Measurements from ENCODE around the gene VSIG10L. TPM values are rescaled to one million over a fixed set of nuclear protein-coding genes. Genes with fewer than 3 reads are reported as not detected.

Gene VSIG10L
- total RNA-seq, 1 experiment from 2014 or later: 3.3 TPM

DNA sequence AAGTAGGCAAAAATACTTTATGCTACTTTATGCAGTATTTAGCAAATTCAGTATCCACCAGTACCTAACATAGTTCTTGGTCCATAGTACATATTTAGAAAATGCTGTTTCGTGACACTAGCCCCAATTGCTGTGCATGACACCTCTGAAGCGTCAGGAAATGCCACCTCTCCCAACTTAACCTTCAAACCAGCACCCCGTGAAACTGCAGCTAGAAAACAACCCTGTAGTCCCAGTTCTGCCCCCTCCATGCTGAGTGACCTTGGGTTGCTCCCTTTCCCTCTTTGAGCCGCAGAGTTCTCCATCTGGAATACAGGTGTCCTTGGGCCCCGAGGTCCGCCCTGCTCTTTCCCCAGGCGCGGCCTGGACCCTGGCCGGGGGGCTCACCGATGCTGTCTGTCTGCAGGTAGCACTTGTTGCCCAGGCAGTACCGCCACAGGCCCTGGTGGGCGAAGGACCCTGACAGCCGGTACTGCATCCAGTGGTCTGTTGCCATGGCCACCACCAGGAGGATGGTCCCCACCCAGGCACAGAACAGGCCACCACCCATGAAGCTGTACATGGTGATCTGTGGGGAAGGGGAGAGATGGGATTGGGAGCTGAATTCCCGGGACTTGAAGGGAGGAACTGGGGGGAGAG, 45.1 kb upstream of the VSIG10L start:
- DNase-seq (ENCODE audit: low read depth, low spot score): no peak
- ChIA-PET POLR2A (no interaction called here), CTCF (interaction anchor here (0.5 kb wide), 1 partner anchor 48 kb away, joined by 7 read pairs; no protein-coding TSS in a partner anchor)
- no peaks in the 10 kb centered on the region for H3K4me1 ChIP-seq (ENCODE audit: control insufficient read depth, insufficient read depth, low read length)
- H3K27ac ChIP-seq (ENCODE audit: low read length): no peak overlapping the region
- H3K9me3 ChIP-seq (ENCODE audit: control insufficient read depth, insufficient read depth, low read depth, low read length): no peaks in the 10 kb centered on the region
- no TSS peak for BruUV-seq (replicated peaks)
- H3K27me3 ChIP-seq (ENCODE audit: control insufficient read depth, insufficient read depth, low read length): no peaks in the 10 kb centered on the region
- H3K4me3 ChIP-seq (ENCODE audit: low read depth in 2 of 2, low read length in 2 of 2): no peak overlapping the region
- intact Hi-C loops (cut with micrococcal nuclease; ENCODE audit: unreplicated experiment): no loop called here
- no peaks in the 10 kb centered on the region for H3K36me3 ChIP-seq (ENCODE audit: control insufficient read depth, insufficient read depth, low read length)
- no peak for ATAC-seq
- in situ Hi-C loops (cut with HindIII; ENCODE audit: low pct_unique_long_range_greater_than_20kb, low sequenced_read_pairs): no loop called here
- TF ChIP-seq, protein P1, sequence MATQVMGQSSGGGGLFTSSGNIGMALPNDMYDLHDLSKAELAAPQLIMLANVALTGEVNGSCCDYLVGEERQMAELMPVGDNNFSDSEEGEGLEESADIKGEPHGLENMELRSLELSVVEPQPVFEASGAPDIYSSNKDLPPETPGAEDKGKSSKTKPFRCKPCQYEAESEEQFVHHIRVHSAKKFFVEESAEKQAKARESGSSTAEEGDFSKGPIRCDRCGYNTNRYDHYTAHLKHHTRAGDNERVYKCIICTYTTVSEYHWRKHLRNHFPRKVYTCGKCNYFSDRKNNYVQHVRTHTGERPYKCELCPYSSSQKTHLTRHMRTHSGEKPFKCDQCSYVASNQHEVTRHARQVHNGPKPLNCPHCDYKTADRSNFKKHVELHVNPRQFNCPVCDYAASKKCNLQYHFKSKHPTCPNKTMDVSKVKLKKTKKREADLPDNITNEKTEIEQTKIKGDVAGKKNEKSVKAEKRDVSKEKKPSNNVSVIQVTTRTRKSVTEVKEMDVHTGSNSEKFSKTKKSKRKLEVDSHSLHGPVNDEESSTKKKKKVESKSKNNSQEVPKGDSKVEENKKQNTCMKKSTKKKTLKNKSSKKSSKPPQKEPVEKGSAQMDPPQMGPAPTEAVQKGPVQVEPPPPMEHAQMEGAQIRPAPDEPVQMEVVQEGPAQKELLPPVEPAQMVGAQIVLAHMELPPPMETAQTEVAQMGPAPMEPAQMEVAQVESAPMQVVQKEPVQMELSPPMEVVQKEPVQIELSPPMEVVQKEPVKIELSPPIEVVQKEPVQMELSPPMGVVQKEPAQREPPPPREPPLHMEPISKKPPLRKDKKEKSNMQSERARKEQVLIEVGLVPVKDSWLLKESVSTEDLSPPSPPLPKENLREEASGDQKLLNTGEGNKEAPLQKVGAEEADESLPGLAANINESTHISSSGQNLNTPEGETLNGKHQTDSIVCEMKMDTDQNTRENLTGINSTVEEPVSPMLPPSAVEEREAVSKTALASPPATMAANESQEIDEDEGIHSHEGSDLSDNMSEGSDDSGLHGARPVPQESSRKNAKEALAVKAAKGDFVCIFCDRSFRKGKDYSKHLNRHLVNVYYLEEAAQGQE (IDR thresholded peaks at IDR 0.05; ENCODE audit: insufficient read depth in 1 of 2, low read depth in 2 of 2, low read length in 1 of 2): no peak
- TF ChIP-seq, protein P2, sequence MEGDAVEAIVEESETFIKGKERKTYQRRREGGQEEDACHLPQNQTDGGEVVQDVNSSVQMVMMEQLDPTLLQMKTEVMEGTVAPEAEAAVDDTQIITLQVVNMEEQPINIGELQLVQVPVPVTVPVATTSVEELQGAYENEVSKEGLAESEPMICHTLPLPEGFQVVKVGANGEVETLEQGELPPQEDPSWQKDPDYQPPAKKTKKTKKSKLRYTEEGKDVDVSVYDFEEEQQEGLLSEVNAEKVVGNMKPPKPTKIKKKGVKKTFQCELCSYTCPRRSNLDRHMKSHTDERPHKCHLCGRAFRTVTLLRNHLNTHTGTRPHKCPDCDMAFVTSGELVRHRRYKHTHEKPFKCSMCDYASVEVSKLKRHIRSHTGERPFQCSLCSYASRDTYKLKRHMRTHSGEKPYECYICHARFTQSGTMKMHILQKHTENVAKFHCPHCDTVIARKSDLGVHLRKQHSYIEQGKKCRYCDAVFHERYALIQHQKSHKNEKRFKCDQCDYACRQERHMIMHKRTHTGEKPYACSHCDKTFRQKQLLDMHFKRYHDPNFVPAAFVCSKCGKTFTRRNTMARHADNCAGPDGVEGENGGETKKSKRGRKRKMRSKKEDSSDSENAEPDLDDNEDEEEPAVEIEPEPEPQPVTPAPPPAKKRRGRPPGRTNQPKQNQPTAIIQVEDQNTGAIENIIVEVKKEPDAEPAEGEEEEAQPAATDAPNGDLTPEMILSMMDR (IDR thresholded peaks at IDR 0.05): no peak
- TF ChIP-seq TCF7L2 (IDR thresholded peaks at IDR 0.05; ENCODE audit: low read depth, low read length) (no peak), SIN3A (IDR thresholded peaks at IDR 0.05; ENCODE audit: borderline replicate concordance, insufficient read depth, low read depth, low read length) (no peak), POLR2AphosphoS5 (IDR thresholded peaks at IDR 0.05; ENCODE audit: low read depth, low read length) (no peak)

DNA sequence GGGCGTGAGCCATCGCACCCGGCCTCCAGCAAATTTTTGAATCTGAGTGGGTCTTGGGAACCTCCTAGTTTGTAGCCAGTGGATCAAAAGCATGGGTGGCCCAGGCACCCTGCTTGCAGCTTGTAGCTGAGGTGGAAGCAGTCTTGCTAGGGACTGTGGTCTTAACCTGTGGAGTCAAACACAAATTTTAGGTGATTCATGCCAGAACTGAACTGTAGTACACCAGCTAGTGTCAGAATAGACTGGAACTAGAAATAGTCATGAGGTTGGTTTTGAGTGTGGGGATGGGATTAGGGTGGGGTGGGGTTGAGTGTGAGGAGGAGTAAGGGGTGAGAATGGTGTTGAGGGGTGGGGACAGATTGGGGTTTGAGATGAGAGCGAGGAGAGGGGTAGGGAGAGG, 40.1 kb upstream of the VSIG10L start:
- in situ Hi-C loops (cut with HindIII; ENCODE audit: low pct_unique_long_range_greater_than_20kb, low sequenced_read_pairs): no loop called here
- ChIA-PET POLR2A (interaction anchor here (0.6 kb wide), 1 partner anchor 329 kb away, joined by 9 read pairs; no protein-coding TSS in a partner anchor), CTCF (no interaction called here)
- Histone ChIP-seq H3K4me3 (ENCODE audit: low read depth in 2 of 2, low read length in 2 of 2) (no peak overlapping the region), H3K4me1 (ENCODE audit: control insufficient read depth, insufficient read depth, low read length) (no peaks in the 10 kb centered on the region), H3K27me3 (ENCODE audit: control insufficient read depth, insufficient read depth, low read length) (no peaks in the 10 kb centered on the region), H3K36me3 (ENCODE audit: control insufficient read depth, insufficient read depth, low read length) (no peaks in the 10 kb centered on the region), H3K27ac (ENCODE audit: low read length) (no peak overlapping the region), H3K9me3 (ENCODE audit: control insufficient read depth, insufficient read depth, low read depth, low read length) (no peaks in the 10 kb centered on the region)
- ATAC-seq: no peak
- TF ChIP-seq, protein P1 (IDR thresholded peaks at IDR 0.05; ENCODE audit: insufficient read depth in 1 of 2, low read depth in 2 of 2, low read length in 1 of 2): no peak
- TF ChIP-seq TCF7L2 (IDR thresholded peaks at IDR 0.05; ENCODE audit: low read depth, low read length) (no peak), POLR2AphosphoS5 (IDR thresholded peaks at IDR 0.05; ENCODE audit: low read depth, low read length) (no peak), SIN3A (IDR thresholded peaks at IDR 0.05; ENCODE audit: borderline replicate concordance, insufficient read depth, low read depth, low read length) (no peak)
- TF ChIP-seq, protein P2 (IDR thresholded peaks at IDR 0.05): no peak
- no peak for DNase-seq (ENCODE audit: low read depth, low spot score)
- intact Hi-C loops (cut with micrococcal nuclease; ENCODE audit: unreplicated experiment): no loop called here
- BruUV-seq (replicated peaks): no TSS peak

All from Panc1 (cell line).